GM12865 (cell line): ENCODE data around the gene C21orf58.
A peak's percentile ranks its signal among the peaks of the same experiment; 100 is the strongest.

Experiments
- DNase-seq: peaks from one replicate; pipeline ENCODE4 v3.0.0; 2010; ENCODE audit warnings: low read depth
- H3K4me3 ChIP-seq: 2 replicates; pipeline ENCODE4 v1.5.1; 2011; ENCODE audit warnings: mild to moderate bottlenecking, low read depth, low read length, control low read depth
- CTCF ChIP-seq: IDR thresholded peaks from 2 replicates; pipeline ENCODE4 v1.5.1; 2011; ENCODE audit warnings: low read length, control low read depth, low read depth, inconsistent platforms; ENCODE audit not compliant: insufficient read depth; ENCODE audit errors: missing control alignments

C21orf58 gene

GRCh38 chr21:46357335-46357604 lies 33.6 kb upstream of the C21orf58 start:
- H3K4me3 ChIP-seq: peak overlapping the region; percentile 34
- TF ChIP-seq CTCF: no peak
- peak; percentile 40 for DNase-seq

GRCh38 chr21:46356494-46357334 lies 33.0 kb upstream of the C21orf58 start:
- peak overlapping the region; percentile 34 for H3K4me3 ChIP-seq
- TF ChIP-seq CTCF: no peak
- peak; percentile 53 for DNase-seq

GRCh38 chr21:46356005-46356338 lies 32.3 kb upstream of the C21orf58 start:
- TF ChIP-seq CTCF: no peak
- H3K4me3 ChIP-seq: no peak overlapping the region
- DNase-seq: no peak

- TF ChIP-seq CTCF: no peak
- DNase-seq: no peak
- no peak overlapping the region for H3K4me3 ChIP-seq
Observed at GRCh38 chr21:46355161-46356004, 31.7 kb upstream of the C21orf58 start.

- no peak for DNase-seq
- no peak overlapping the region for H3K4me3 ChIP-seq
- no peak for TF ChIP-seq CTCF
Observed at GRCh38 chr21:46354518-46354917, 30.8 kb upstream of the C21orf58 start.

- DNase-seq: no peak
- no peak for TF ChIP-seq CTCF
- no peak overlapping the region for H3K4me3 ChIP-seq
Observed at GRCh38 chr21:46354046-46354445, 30.4 kb upstream of the C21orf58 start.
